GM21360 (cell line): Measurements from ENCODE around the gene RHOXF1.
"Not testable (repeated sequence)": the region's sequence is repeated elsewhere in the genome, so short reads cannot be mapped to it uniquely, and the experiment has no call there.

Experiments used
- ATAC-seq: cut with Tn5 transposase; IDR thresholded peaks from one replicate; pipeline ENCODE4 v1.9.1; 2021; ENCODE audit warnings: mild to moderate bottlenecking, moderate library complexity; ENCODE audit not compliant: unreplicated experiment

The RHOXF1 gene

DNA sequence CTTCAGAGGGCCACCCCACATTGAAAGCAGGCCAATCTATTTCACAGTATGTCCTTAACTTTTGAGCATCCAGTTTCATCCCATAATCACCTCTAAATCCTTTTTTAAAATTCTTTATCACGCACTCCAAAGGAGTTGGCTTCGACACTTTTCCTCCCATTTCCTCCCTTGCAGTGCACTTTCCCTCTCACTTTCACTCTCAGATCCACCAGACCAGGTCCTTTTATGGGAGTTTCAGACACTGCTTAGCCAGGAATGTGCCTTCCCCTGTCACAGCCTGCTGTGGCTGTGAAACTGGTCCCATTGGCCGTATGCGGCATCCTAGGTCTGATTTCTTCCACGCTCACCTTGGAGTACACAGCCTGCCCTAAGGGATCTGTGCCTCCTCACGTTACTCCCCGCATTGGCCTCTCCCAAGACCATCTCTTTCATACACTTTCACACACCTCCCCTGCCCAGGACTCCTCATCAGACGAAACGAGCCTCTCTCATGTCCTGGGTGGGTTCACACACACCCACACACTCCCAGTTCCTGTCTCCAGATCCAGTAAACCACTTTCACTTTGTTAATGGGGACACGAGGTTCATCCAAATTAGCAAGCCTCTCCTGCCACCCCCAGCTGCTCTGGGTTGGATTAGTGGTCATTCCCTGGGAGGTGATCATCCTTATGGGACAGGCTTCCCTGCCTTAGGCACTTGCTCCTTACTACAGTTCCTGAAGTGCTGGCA lies 28.3 kb downstream of the RHOXF1 start:
- ATAC-seq: no peak

DNA sequence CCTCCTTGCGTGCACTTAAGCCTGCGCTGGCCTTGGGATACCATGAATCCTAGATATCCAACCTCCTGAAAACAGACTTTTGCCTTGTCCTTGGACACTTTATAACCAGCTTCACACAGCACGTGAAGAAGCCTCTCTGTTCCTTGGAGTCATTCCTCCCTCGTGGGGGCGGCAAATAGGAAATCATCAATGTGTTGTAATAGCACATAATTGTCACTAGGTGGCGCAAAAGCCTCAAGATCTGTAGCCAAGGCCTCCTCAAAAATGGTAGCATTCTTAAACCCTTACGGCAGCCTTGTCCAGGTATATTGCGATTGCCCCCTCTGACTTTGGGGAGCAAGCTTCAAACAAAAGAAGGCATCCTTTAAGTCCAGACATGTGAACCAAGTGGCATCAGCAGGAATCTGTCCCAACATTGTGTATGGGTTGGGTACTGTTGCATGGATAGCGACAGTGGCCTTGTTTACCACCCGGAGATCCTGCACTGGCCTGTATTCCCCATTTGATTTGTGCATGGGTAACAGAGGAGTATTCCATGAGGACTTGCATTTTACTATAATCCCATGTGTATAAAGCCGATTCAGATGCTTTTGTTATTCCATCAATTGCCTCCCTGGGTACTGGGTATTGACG lies 30.0 kb downstream of the RHOXF1 start:
- not testable (repeated sequence) for ATAC-seq

GRCh38 chrX:120077590-120077989 lies 38.1 kb downstream of the RHOXF1 start, which contains the start of gene RHOXF2B:
RHOXF2B (minus strand) TSS chrX:120077690; CDS start chrX:120077552, 138 bp downstream.
- ATAC-seq: not testable (repeated sequence)

GRCh38 chrX:120066169-120066568 lies 49.5 kb downstream of the RHOXF1 start:
- ATAC-seq: not testable (repeated sequence)
